ENCODE data around the gene SORCS2.

GRCh38 chr4:7500404-7500803 lies 308.1 kb downstream of the SORCS2 start:
- no peak for TF ChIP-seq CTCF (optimal IDR thresholded peaks at IDR 0.05 in 1 of 3, IDR thresholded peaks at IDR 0.05 in 1 of 3, conservative IDR thresholded peaks at IDR 0.05 in 1 of 3; ENCODE audit: extremely low read depth in 1 of 3, insufficient read depth in 2 of 3, low read length in 3 of 3)
- TF ChIP-seq EZH2 (IDR thresholded peaks at IDR 0.05; ENCODE audit: low read length): no peak

All from keratinocyte (primary cell).